Dedifferentiated amniotic fluid mesenchymal stem cell (primary cell): ENCODE results near the gene MTCL1.

Experiments
- DNase-seq: peaks from one replicate; pipeline ENCODE4 v3.0.0-alpha.2; 2016; ENCODE audit errors: extremely low spot score

The MTCL1 gene

GRCh38 chr18:8771930-8772329 is 66.6 kb downstream of the MTCL1 start:
- no peak for DNase-seq

GRCh38 chr18:8773980-8774379 is 68.6 kb downstream of the MTCL1 start:
- no peak for DNase-seq

GRCh38 chr18:8776013-8776943 is 70.9 kb downstream of the MTCL1 start:
- DNase-seq, result no peak

GRCh38 chr18:8777846-8778245 is 72.5 kb downstream of the MTCL1 start:
- no peak for DNase-seq

GRCh38 chr18:8778386-8778785 is 73.0 kb downstream of the MTCL1 start:
- DNase-seq, result no peak

GRCh38 chr18:8778824-8779223 is 73.5 kb downstream of the MTCL1 start:
- DNase-seq, result no peak

- no peak for DNase-seq
These were observed 73.9 kb downstream of the MTCL1 start for GRCh38 chr18:8779251-8779650.

GRCh38 chr18:8780227-8780626 is 74.9 kb downstream of the MTCL1 start:
- no peak for DNase-seq

GRCh38 chr18:8781671-8782070 is 76.3 kb downstream of the MTCL1 start:
- DNase-seq, result no peak

- DNase-seq, result no peak
These were observed 78.1 kb downstream of the MTCL1 start for GRCh38 chr18:8783335-8783993.

- no peak for DNase-seq
These were observed 78.7 kb downstream of the MTCL1 start for GRCh38 chr18:8783994-8784530.

GRCh38 chr18:8785261-8785660 is 79.9 kb downstream of the MTCL1 start:
- DNase-seq, result no peak

- DNase-seq, result no peak
These were observed 80.6 kb downstream of the MTCL1 start for GRCh38 chr18:8785855-8786482.

GRCh38 chr18:8786483-8787370 is 81.4 kb downstream of the MTCL1 start:
- DNase-seq, result no peak

- no peak for DNase-seq
These were observed 82.0 kb downstream of the MTCL1 start for GRCh38 chr18:8787371-8787670.

GRCh38 chr18:8787794-8788193 is 82.4 kb downstream of the MTCL1 start:
- DNase-seq, result no peak

GRCh38 chr18:8788503-8789429 is 83.4 kb downstream of the MTCL1 start:
- DNase-seq, result no peak

GRCh38 chr18:8791171-8791651 is 85.9 kb downstream of the MTCL1 start:
- DNase-seq, result peak; percentile 35

GRCh38 chr18:8792688-8793316 is 87.4 kb downstream of the MTCL1 start:
- no peak for DNase-seq
